HFF-Myc (cell line): ENCODE measurements around the gene FAM120B.
"Not testable (repeated sequence)": the region's sequence is repeated elsewhere in the genome, so short reads cannot be mapped to it uniquely, and the experiment has no call there.

ENCODE experiments used
- DNase-seq: peaks from one replicate; pipeline ENCODE4 v3.0.0-alpha.2; 2011; ENCODE audit warnings: low read depth; ENCODE audit errors: extremely low read depth
- H3K4me3 ChIP-seq: replicated peaks from 2 replicates; pipeline ENCODE4 v1.5.1; 2011; ENCODE audit warnings: low read depth, mild to moderate bottlenecking, control low read depth, low read length
- TF ChIP-seq, protein P1 (sequence below): IDR thresholded peaks from 2 replicates; pipeline ENCODE4 v1.5.1; 2012; ENCODE audit warnings: mild to moderate bottlenecking, low read depth, low read length, control low read depth; ENCODE audit errors: missing control alignments

The FAM120B gene

GRCh38 chr6:170407932-170408331 lies 101.4 kb downstream of the FAM120B start:
- DNase-seq, result no peak
- TF ChIP-seq, protein P1, sequence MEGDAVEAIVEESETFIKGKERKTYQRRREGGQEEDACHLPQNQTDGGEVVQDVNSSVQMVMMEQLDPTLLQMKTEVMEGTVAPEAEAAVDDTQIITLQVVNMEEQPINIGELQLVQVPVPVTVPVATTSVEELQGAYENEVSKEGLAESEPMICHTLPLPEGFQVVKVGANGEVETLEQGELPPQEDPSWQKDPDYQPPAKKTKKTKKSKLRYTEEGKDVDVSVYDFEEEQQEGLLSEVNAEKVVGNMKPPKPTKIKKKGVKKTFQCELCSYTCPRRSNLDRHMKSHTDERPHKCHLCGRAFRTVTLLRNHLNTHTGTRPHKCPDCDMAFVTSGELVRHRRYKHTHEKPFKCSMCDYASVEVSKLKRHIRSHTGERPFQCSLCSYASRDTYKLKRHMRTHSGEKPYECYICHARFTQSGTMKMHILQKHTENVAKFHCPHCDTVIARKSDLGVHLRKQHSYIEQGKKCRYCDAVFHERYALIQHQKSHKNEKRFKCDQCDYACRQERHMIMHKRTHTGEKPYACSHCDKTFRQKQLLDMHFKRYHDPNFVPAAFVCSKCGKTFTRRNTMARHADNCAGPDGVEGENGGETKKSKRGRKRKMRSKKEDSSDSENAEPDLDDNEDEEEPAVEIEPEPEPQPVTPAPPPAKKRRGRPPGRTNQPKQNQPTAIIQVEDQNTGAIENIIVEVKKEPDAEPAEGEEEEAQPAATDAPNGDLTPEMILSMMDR, result no peak
- H3K4me3 ChIP-seq, result no peak overlapping the region

DNA sequence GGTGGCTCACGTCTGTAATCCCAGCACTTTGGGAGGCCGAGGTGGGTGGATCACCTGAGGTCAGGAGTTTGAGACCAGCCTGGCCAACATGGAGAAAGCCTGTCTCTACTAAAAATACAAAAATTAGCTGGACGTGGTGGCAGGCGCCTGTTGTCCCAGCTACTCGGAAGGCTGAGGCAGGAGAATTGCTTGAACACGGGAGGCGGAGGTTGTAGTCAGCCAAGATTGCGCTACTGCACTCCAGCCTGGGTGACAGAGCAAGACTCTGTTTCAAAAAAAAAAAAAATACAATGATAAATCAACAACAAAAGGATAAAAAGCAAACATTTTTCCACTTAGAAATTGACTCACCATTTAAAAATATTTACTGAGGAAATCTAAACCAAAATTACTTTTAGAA lies 103.2 kb downstream of the FAM120B start:
- H3K4me3 ChIP-seq, DNase-seq: not testable (repeated sequence)

GRCh38 chr6:170410241-170410640 lies 103.7 kb downstream of the FAM120B start:
- no peak for DNase-seq
- TF ChIP-seq, protein P1, result no peak
- H3K4me3 ChIP-seq, result no peak overlapping the region

GRCh38 chr6:170415318-170415717 lies 108.8 kb downstream of the FAM120B start:
- TF ChIP-seq, protein P1, result no peak
- DNase-seq, result no peak
- no peak overlapping the region for H3K4me3 ChIP-seq

DNA sequence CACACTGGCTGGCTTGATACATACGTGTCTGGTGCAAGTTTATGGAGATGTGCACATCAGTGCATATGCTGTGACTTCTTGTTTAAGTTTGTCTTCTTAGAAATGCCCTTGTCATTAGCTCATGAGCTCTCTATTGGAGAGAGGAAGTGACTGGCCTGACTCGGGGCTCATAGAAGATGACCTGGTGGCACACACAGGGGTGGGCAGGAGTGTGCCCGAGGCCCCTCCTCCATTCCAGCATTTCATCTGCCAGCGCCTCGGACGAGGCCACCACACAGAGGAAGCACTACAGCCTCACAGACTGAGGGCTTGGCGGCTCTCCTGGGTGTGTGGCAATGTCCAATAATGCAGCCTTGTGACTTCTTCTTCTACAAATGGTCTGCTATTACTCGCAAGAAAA lies 109.7 kb downstream of the FAM120B start:
- no peak overlapping the region for H3K4me3 ChIP-seq
- TF ChIP-seq, protein P1, result no peak
- DNase-seq, result no peak

DNA sequence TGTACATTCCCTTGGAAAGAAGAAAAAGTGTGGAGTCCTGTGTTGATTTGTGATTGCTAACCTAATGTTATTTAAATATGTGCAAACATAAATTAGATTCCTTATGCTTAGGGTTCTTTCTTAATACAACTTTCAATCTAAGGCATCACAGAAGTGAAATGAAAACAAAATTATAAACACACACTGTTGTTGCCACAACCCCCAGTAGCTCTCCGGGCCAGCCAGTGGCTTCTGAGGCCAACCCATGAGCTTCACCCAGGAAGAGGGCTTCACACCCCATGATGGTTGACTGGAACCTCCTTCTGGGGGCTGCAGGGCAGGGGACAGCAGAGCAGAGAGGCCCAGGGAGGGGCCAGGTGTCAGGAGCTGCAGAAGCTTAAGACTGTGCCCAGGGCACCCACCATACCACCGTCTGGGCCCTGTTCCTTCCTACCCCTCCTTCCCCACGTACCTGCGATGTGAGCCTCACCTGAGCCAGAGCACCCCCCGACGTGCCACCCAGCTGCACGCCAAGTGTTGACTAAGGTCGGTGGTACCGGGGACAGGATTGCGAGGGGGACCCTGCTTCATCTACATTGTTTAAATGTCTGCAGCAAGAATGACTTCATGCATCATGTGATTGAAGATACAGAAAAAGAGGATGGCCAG lies 110.5 kb downstream of the FAM120B start:
- TF ChIP-seq, protein P1, result no peak
- no peak for DNase-seq
- no peak overlapping the region for H3K4me3 ChIP-seq

- no peak overlapping the region for H3K4me3 ChIP-seq
- DNase-seq, result no peak
- TF ChIP-seq, protein P1, result no peak
These were observed 111.3 kb downstream of the FAM120B start for GRCh38 chr6:170417881-170418280.
